Activated T-helper 17 cell treated with anti-CD3 and anti-CD28 coated beads, Interleukin-2, amount 50 U/mL, for 72 hours (primary cell): ENCODE data around the gene PNPLA7. TPM values are rescaled to one million over a fixed set of nuclear protein-coding genes. Genes with fewer than 3 reads are reported as not detected.

Experiments
- ATAC-seq: fragments of 150-1000 bp; cut with Tn5 transposase; replicated peaks from 2 replicates; pipeline ENCODE4 v1.10.0; 2021; ENCODE audit warnings: mild to moderate bottlenecking, moderate library complexity
- H3K27ac Mint-ChIP-seq: one replicate; pipeline ENCODE4 v1.8.0; 2022; ENCODE audit warnings: mixed read lengths
- H3K27me3 Mint-ChIP-seq: one replicate; pipeline ENCODE4 v1.8.0; 2022; ENCODE audit warnings: mixed read lengths
- H3K36me3 Mint-ChIP-seq: one replicate; pipeline ENCODE4 v1.8.0; 2022; ENCODE audit warnings: low read depth, mild to moderate bottlenecking, mixed read lengths
- H3K4me1 Mint-ChIP-seq: one replicate; pipeline ENCODE4 v1.8.0; 2022; ENCODE audit warnings: mixed read lengths
- H3K4me3 Mint-ChIP-seq: one replicate; pipeline ENCODE4 v1.8.0; 2022; ENCODE audit warnings: mild to moderate bottlenecking, mixed read lengths
- H3K9me3 Mint-ChIP-seq: one replicate; pipeline ENCODE4 v1.8.0; 2022; ENCODE audit warnings: mixed read lengths
- total RNA-seq, 2 donors: library from RNA; stranded (reverse); gene quantifications; one replicate each; pipeline ENCODE4 v1.2.3, GENCODE V29; 2022

Gene PNPLA7
- total RNA-seq, 2 donors from 2014 or later, result 2.9 to 5.1 TPM

GRCh38 chr9:137504432-137504777 lies 45.8 kb downstream of the PNPLA7 start:
- Mint-ChIP-seq H3K36me3 (no peaks in the 10 kb centered on the region), H3K27me3 (no peaks in the 10 kb centered on the region), H3K4me3 (no peak overlapping the region), H3K27ac (no peak overlapping the region), H3K9me3 (no peaks in the 10 kb centered on the region), H3K4me1 (no peaks in the 10 kb centered on the region)
- no peak for ATAC-seq

GRCh38 chr9:137502008-137502911 lies 47.9 kb downstream of the PNPLA7 start:
- H3K4me3 Mint-ChIP-seq, result no peak overlapping the region
- no peak overlapping the region for H3K27ac Mint-ChIP-seq
- ATAC-seq, result no peak
- H3K4me1 Mint-ChIP-seq, result no peaks in the 10 kb centered on the region
- H3K27me3 Mint-ChIP-seq, result no peaks in the 10 kb centered on the region
- no peaks in the 10 kb centered on the region for H3K36me3 Mint-ChIP-seq
- H3K9me3 Mint-ChIP-seq, result no peaks in the 10 kb centered on the region

- Mint-ChIP-seq H3K9me3 (no peaks in the 10 kb centered on the region), H3K27ac (no peak overlapping the region), H3K36me3 (no peaks in the 10 kb centered on the region), H3K4me3 (no peak overlapping the region), H3K27me3 (no peaks in the 10 kb centered on the region), H3K4me1 (no peaks in the 10 kb centered on the region)
- ATAC-seq, result no peak
These were observed 48.7 kb downstream of the PNPLA7 start for GRCh38 chr9:137501457-137501856.

GRCh38 chr9:137500666-137501397 lies 49.4 kb downstream of the PNPLA7 start:
- Mint-ChIP-seq H3K9me3 (no peaks in the 10 kb centered on the region), H3K27ac (no peak overlapping the region), H3K27me3 (no peaks in the 10 kb centered on the region), H3K4me3 (no peak overlapping the region), H3K36me3 (no peaks in the 10 kb centered on the region), H3K4me1 (no peaks in the 10 kb centered on the region)
- ATAC-seq, result no peak

GRCh38 chr9:137499858-137500661 lies 50.1 kb downstream of the PNPLA7 start:
- H3K9me3 Mint-ChIP-seq, result no peaks in the 10 kb centered on the region
- no peak for ATAC-seq
- H3K4me1 Mint-ChIP-seq, result no peaks in the 10 kb centered on the region
- no peak overlapping the region for H3K4me3 Mint-ChIP-seq
- no peaks in the 10 kb centered on the region for H3K36me3 Mint-ChIP-seq
- H3K27me3 Mint-ChIP-seq, result no peaks in the 10 kb centered on the region
- no peak overlapping the region for H3K27ac Mint-ChIP-seq

GRCh38 chr9:137499416-137499815 lies 50.8 kb downstream of the PNPLA7 start:
- no peak overlapping the region for H3K4me3 Mint-ChIP-seq
- peaks cover under 1% of the 10 kb centered on the region for H3K4me1 Mint-ChIP-seq
- H3K36me3 Mint-ChIP-seq, result no peaks in the 10 kb centered on the region
- no peak for ATAC-seq
- no peaks in the 10 kb centered on the region for H3K9me3 Mint-ChIP-seq
- no peak overlapping the region for H3K27ac Mint-ChIP-seq
- H3K27me3 Mint-ChIP-seq, result no peaks in the 10 kb centered on the region

GRCh38 chr9:137498720-137499150 lies 51.5 kb downstream of the PNPLA7 start:
- H3K9me3 Mint-ChIP-seq, result no peaks in the 10 kb centered on the region
- no peaks in the 10 kb centered on the region for H3K27me3 Mint-ChIP-seq
- no peak overlapping the region for H3K4me3 Mint-ChIP-seq
- no peaks in the 10 kb centered on the region for H3K36me3 Mint-ChIP-seq
- ATAC-seq, result no peak
- H3K4me1 Mint-ChIP-seq, result peaks cover 5% of the 10 kb centered on the region
- no peak overlapping the region for H3K27ac Mint-ChIP-seq

GRCh38 chr9:137497921-137498719 lies 52.1 kb downstream of the PNPLA7 start:
- H3K27me3 Mint-ChIP-seq, result no peaks in the 10 kb centered on the region

GRCh38 chr9:137496601-137497375 lies 53.4 kb downstream of the PNPLA7 start:
- Mint-ChIP-seq H3K36me3 (no peaks in the 10 kb centered on the region), H3K27me3 (no peaks in the 10 kb centered on the region), H3K27ac (no peak overlapping the region), H3K9me3 (no peaks in the 10 kb centered on the region), H3K4me3 (no peak overlapping the region), H3K4me1 (peaks cover 8% of the 10 kb centered on the region)
- ATAC-seq, result no peak

More at GRCh38 chr9:137497921-137498719, 52.1 kb downstream of the PNPLA7 start:
- Mint-ChIP-seq H3K27ac (no peak overlapping the region), H3K4me3 (no peak overlapping the region), H3K36me3 (no peaks in the 10 kb centered on the region), H3K4me1 (peaks cover 5% of the 10 kb centered on the region), H3K9me3 (no peaks in the 10 kb centered on the region)
- no peak for ATAC-seq

- H3K27ac Mint-ChIP-seq, result peak overlapping the region; percentile 55
- peaks cover 11% of the 10 kb centered on the region for H3K4me1 Mint-ChIP-seq
- no peak for ATAC-seq
- H3K27me3 Mint-ChIP-seq, result no peaks in the 10 kb centered on the region
- H3K9me3 Mint-ChIP-seq, result no peaks in the 10 kb centered on the region
- peak overlapping the region; percentile 14 for H3K4me3 Mint-ChIP-seq
- no peaks in the 10 kb centered on the region for H3K36me3 Mint-ChIP-seq
These were observed 55.5 kb downstream of the PNPLA7 start for GRCh38 chr9:137494550-137495351.

- peaks cover 11% of the 10 kb centered on the region for H3K4me1 Mint-ChIP-seq
- H3K27ac Mint-ChIP-seq, result peak overlapping the region; percentile 55
- peak; percentile 53 for ATAC-seq
These were observed 56.1 kb downstream of the PNPLA7 start for GRCh38 chr9:137494104-137494544.

GRCh38 chr9:137493364-137494103 lies 56.7 kb downstream of the PNPLA7 start:
- Mint-ChIP-seq H3K4me3 (no peak overlapping the region), H3K4me1 (peaks cover 11% of the 10 kb centered on the region), H3K27me3 (no peaks in the 10 kb centered on the region), H3K36me3 (no peaks in the 10 kb centered on the region), H3K27ac (no peak overlapping the region), H3K9me3 (no peaks in the 10 kb centered on the region)
- no peak for ATAC-seq

More at GRCh38 chr9:137494104-137494544, 56.1 kb downstream of the PNPLA7 start:
- peak overlapping the region; percentile 14 for H3K4me3 Mint-ChIP-seq
- no peaks in the 10 kb centered on the region for H3K9me3 Mint-ChIP-seq
- H3K36me3 Mint-ChIP-seq, result no peaks in the 10 kb centered on the region
- no peaks in the 10 kb centered on the region for H3K27me3 Mint-ChIP-seq
